Frontal cortex (tissue), 4 donors: ENCODE data around the gene GRM5. TPM values are rescaled to one million over a fixed set of nuclear protein-coding genes. Genes with fewer than 3 reads are reported as not detected.
"Not testable (repeated sequence)": the region's sequence is repeated elsewhere in the genome, so short reads cannot be mapped to it uniquely, and the experiment has no call there.

Experiments used
- DNase-seq, 2 donors: peaks; one replicate each; pipeline ENCODE4 v3.0.0; 2012; ENCODE audit warnings: low spot score in 2 of 2
- FAIRE-seq: peaks from 2 replicates; lab custom pipeline; 2012; peaks lifted over from hg19 to GRCh38; lab: Jason Lieb, UNC
- small RNA-seq: library from RNA; depleted of rRNA; stranded (forward); fragments of <200 nt; gene quantifications from one replicate; pipeline ENCODE3, GENCODE V24; 2014
- total RNA-seq: library from RNA; depleted of rRNA; stranded (reverse); fragments of >200 nt; gene quantifications from one replicate; pipeline ENCODE4 v1.2.3, GENCODE V29; 2014
- donor health status: control.
- donor health status: control.
- donor health status: control.

GRM5 gene
- total RNA-seq, 1 donor from 2014 or later, result 149 TPM

- no peak for FAIRE-seq
Observed at GRCh38 chr11:88474655-88475054, 591.1 kb downstream of the GRM5 start.

GRCh38 chr11:88469561-88470225, 596.1 kb downstream of the GRM5 start:
- no peak for FAIRE-seq
- no peak for DNase-seq

More at GRCh38 chr11:88474655-88475054, 591.1 kb downstream of the GRM5 start:
- no peak for DNase-seq

- FAIRE-seq, result no peak
- DNase-seq, result no peak
Observed at GRCh38 chr11:88464528-88464927, 601.3 kb downstream of the GRM5 start.

DNA sequence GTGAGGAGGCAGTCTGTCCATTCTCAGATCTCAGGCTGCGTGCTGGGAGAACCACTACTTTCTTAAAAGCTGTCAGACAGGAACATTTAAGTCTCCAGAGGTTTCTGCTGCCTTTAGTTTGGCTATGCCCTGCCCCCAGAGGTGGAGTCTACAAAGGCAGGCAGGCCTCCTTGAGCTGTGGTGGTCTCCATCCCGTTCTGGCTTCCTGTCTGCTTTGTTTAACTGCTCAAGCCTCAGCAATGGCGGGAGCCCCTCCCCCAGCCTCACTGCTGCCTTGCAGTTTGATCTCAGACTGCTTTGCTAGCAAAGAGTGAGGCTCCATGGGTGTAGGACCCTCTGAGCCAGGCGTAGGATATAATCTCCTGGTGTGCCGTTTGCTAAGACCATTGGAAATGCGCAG, 602.5 kb downstream of the GRM5 start:
- not testable (repeated sequence) for FAIRE-seq, DNase-seq

DNA sequence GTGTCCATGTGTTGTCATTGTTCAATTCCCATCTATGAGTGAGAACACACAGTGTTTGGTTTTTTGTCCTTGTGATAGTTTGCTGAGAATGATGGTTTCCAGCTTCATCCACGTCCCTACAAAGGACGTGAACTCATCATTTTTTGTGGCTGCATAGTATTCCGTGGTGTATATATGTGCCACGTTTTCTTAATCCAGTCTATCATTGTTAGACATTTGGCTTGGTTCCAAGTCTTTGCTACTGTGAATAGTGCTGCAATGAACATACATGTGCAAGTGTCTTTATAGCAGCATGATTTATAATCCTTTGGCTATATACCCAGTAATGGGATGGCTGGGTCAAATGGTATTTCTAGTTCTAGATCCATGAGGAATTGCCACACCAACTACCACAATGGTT, 607.7 kb downstream of the GRM5 start:
- not testable (repeated sequence) for FAIRE-seq, DNase-seq

DNA sequence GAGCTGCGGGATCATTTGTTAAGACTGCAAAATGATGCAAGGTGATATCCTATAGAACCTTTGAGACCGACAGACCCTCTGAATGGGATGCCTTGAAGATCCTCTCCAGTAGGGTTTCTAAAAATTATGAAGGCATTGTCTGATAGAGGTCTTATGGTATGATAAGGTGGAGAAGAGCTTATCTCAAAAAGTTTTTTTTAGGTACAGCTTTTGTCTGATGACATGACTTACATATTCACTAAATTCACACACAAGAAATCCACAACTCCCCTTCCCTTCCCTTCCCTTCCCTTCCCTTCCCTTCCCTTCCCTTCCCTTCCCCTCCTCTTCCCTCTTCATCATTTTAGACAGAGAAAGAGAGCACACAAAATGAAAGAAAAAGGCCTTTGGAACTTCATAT, 609.8 kb downstream of the GRM5 start:
- FAIRE-seq (no peak), DNase-seq (no peak)

DNA sequence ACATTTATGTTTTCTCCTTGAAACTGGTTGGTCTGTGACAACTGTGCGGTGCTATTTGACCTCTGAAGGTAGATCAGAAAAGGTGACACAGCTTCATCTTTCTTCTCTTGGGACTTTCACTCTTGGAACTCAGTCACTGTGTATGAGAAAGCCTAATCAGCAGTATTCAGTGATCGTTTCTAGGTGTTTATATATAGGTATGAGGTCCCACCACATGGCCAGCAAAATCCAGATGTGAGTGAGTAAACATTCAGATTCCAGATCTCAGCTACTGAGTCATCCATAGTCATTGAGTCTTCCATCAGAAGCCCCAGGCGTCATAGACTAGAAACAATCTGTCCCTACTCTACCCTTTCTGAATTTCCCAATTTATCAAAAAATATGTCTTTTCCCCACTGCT, 610.9 kb downstream of the GRM5 start:
- FAIRE-seq (no peak), DNase-seq (no peak)

Small RNA genes within 50 kb of the gene (small RNA-seq; reads per million reads assigned to genes)
- gene RNU6-16P, result not detected

Other genes with a start within 250 kb of the GRM5 start
- gene TYR, start 111.9 kb upstream of the GRM5 start, total RNA-seq, result not detected